ENCODE measurements around the gene FGFBP2. TPM values are rescaled to one million over a fixed set of nuclear protein-coding genes. Genes with fewer than 3 reads are reported as not detected.

Gene FGFBP2
- total RNA-seq, 2 donors from 2014 or later, result not detected

GRCh38 chr4:15936495-15936894, 26.5 kb downstream of the FGFBP2 start:
- no peaks in the 10 kb centered on the region for H3K9me3 Mint-ChIP-seq
- no peak overlapping the region for H3K4me3 Mint-ChIP-seq
- Histone ChIP-seq H3K27me3 (ENCODE audit: control insufficient read depth, insufficient read depth, low read length, poor library complexity, severe bottlenecking) (no peaks in the 10 kb centered on the region), H3K4me3 (ENCODE audit: low read length) (no peak overlapping the region), H3K27ac (ENCODE audit: low read depth, low read length) (no peak overlapping the region), H3K9ac (ENCODE audit: extremely low read depth, low read length, poor library complexity, severe bottlenecking) (no peak overlapping the region), H3K4me1 (ENCODE audit: control insufficient read depth, insufficient read depth, low read length) (no peaks in the 10 kb centered on the region), H3K9me3 (ENCODE audit: control insufficient read depth, low read length) (no peaks in the 10 kb centered on the region), H3K36me3 (ENCODE audit: control insufficient read depth, insufficient read depth, low read length) (no peaks in the 10 kb centered on the region)
- DNase-seq, result no peak
- TF ChIP-seq CTCF (conservative IDR thresholded peaks at IDR 0.05), result no peak
- H3K36me3 Mint-ChIP-seq (ENCODE audit: low read depth), result no peaks in the 10 kb centered on the region
- 85 to 86% methylated on average over 4 of the region's 4 CpGs for WGBS, 2 experiments (ENCODE audit: insufficient coverage in 1 of 2, insufficient read length in 1 of 2)
- H3K27ac Mint-ChIP-seq, result no peak overlapping the region
- no peaks in the 10 kb centered on the region for H3K27me3 Mint-ChIP-seq (ENCODE audit: insufficient read depth)
- H3K4me1 Mint-ChIP-seq, result peaks cover 6% of the 10 kb centered on the region

- 92 to 95% methylated on average over 8 to 10 of the region's 10 CpGs for WGBS, 2 experiments (ENCODE audit: insufficient coverage in 1 of 2, insufficient read length in 1 of 2)
- no peak overlapping the region for H3K27ac Mint-ChIP-seq
- no peaks in the 10 kb centered on the region for H3K9me3 ChIP-seq (ENCODE audit: control insufficient read depth, low read length)
- H3K9me3 Mint-ChIP-seq, result no peaks in the 10 kb centered on the region
- H3K36me3 ChIP-seq (ENCODE audit: control insufficient read depth, insufficient read depth, low read length), result no peaks in the 10 kb centered on the region
- no peak overlapping the region for H3K9ac ChIP-seq (ENCODE audit: extremely low read depth, low read length, poor library complexity, severe bottlenecking)
- H3K27me3 Mint-ChIP-seq (ENCODE audit: insufficient read depth), result no peaks in the 10 kb centered on the region
- H3K36me3 Mint-ChIP-seq (ENCODE audit: low read depth), result no peaks in the 10 kb centered on the region
- H3K4me1 Mint-ChIP-seq, result peaks cover 6% of the 10 kb centered on the region
- no peak overlapping the region for H3K4me3 Mint-ChIP-seq
- no peak overlapping the region for H3K27ac ChIP-seq (ENCODE audit: low read depth, low read length)
- no peak overlapping the region for H3K4me3 ChIP-seq (ENCODE audit: low read length)
- DNase-seq, result no peak
- H3K4me1 ChIP-seq (ENCODE audit: control insufficient read depth, insufficient read depth, low read length), result no peaks in the 10 kb centered on the region
- H3K27me3 ChIP-seq (ENCODE audit: control insufficient read depth, insufficient read depth, low read length, poor library complexity, severe bottlenecking), result no peaks in the 10 kb centered on the region
- TF ChIP-seq CTCF (conservative IDR thresholded peaks at IDR 0.05), result no peak
Measured at GRCh38 chr4:15935504-15936402, 27.2 kb downstream of the FGFBP2 start.

- Histone ChIP-seq H3K9me3 (ENCODE audit: control insufficient read depth, low read length) (no peaks in the 10 kb centered on the region), H3K4me3 (ENCODE audit: low read length) (no peak overlapping the region), H3K27me3 (ENCODE audit: control insufficient read depth, insufficient read depth, low read length, poor library complexity, severe bottlenecking) (no peaks in the 10 kb centered on the region), H3K9ac (ENCODE audit: extremely low read depth, low read length, poor library complexity, severe bottlenecking) (no peak overlapping the region), H3K4me1 (ENCODE audit: control insufficient read depth, insufficient read depth, low read length) (no peaks in the 10 kb centered on the region), H3K27ac (ENCODE audit: low read depth, low read length) (no peak overlapping the region), H3K36me3 (ENCODE audit: control insufficient read depth, insufficient read depth, low read length) (no peaks in the 10 kb centered on the region)
- Mint-ChIP-seq H3K4me3 (no peak overlapping the region), H3K27me3 (ENCODE audit: insufficient read depth) (no peaks in the 10 kb centered on the region), H3K4me1 (peaks cover 10% of the 10 kb centered on the region), H3K27ac (no peak overlapping the region), H3K9me3 (no peaks in the 10 kb centered on the region), H3K36me3 (ENCODE audit: low read depth) (no peaks in the 10 kb centered on the region)
- no peak for TF ChIP-seq CTCF (conservative IDR thresholded peaks at IDR 0.05)
- 93 to 100% methylated on average over 1 to 3 of the region's 3 CpGs for WGBS, 2 experiments (ENCODE audit: insufficient coverage in 1 of 2, insufficient read length in 1 of 2)
- no peak for DNase-seq
Measured at GRCh38 chr4:15934259-15934658, 28.7 kb downstream of the FGFBP2 start.
